AG10803 (cell line): ENCODE results near the gene SWI5.
"Not testable (repeated sequence)": the region's sequence is repeated elsewhere in the genome, so short reads cannot be mapped to it uniquely, and the experiment has no call there.

Source experiments
- DNase-seq: peaks from one replicate; pipeline ENCODE4 v3.0.0; 2010; ENCODE audit warnings: low read depth
- H3K4me3 ChIP-seq: 2 replicates; pipeline ENCODE4 v1.5.1; 2011; ENCODE audit warnings: mild to moderate bottlenecking, low read length, control low read depth
- TF ChIP-seq, protein P1 (sequence below): conservative IDR thresholded peaks from 2 replicates; pipeline ENCODE4 v1.5.1; 2011; ENCODE audit warnings: mild to moderate bottlenecking, low read length, control low read depth, inconsistent platforms

SWI5 gene

GRCh38 chr9:128271512-128271911 lies 4.6 kb upstream of the SWI5 start:
- no peak overlapping the region for H3K4me3 ChIP-seq
- no peak for DNase-seq
- TF ChIP-seq, protein P1, sequence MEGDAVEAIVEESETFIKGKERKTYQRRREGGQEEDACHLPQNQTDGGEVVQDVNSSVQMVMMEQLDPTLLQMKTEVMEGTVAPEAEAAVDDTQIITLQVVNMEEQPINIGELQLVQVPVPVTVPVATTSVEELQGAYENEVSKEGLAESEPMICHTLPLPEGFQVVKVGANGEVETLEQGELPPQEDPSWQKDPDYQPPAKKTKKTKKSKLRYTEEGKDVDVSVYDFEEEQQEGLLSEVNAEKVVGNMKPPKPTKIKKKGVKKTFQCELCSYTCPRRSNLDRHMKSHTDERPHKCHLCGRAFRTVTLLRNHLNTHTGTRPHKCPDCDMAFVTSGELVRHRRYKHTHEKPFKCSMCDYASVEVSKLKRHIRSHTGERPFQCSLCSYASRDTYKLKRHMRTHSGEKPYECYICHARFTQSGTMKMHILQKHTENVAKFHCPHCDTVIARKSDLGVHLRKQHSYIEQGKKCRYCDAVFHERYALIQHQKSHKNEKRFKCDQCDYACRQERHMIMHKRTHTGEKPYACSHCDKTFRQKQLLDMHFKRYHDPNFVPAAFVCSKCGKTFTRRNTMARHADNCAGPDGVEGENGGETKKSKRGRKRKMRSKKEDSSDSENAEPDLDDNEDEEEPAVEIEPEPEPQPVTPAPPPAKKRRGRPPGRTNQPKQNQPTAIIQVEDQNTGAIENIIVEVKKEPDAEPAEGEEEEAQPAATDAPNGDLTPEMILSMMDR: no peak

GRCh38 chr9:128274245-128274644 lies 1.8 kb upstream of the SWI5 start:
- TF ChIP-seq, protein P1: no peak
- DNase-seq: no peak
- peak overlapping the region; percentile 95 for H3K4me3 ChIP-seq

GRCh38 chr9:128275198-128276007 lies 673 bp upstream of the SWI5 start, which contains the start of gene GOLGA2:
TSS of gene GOLGA2 (minus strand) at chr9:128276007. CDS start at chr9:128275976, 31 bp downstream.
- TF ChIP-seq, protein P1: no peak
- peak; percentile 62 for DNase-seq
- H3K4me3 ChIP-seq: peak within 1 kb of the TSS; percentile 95

DNA sequence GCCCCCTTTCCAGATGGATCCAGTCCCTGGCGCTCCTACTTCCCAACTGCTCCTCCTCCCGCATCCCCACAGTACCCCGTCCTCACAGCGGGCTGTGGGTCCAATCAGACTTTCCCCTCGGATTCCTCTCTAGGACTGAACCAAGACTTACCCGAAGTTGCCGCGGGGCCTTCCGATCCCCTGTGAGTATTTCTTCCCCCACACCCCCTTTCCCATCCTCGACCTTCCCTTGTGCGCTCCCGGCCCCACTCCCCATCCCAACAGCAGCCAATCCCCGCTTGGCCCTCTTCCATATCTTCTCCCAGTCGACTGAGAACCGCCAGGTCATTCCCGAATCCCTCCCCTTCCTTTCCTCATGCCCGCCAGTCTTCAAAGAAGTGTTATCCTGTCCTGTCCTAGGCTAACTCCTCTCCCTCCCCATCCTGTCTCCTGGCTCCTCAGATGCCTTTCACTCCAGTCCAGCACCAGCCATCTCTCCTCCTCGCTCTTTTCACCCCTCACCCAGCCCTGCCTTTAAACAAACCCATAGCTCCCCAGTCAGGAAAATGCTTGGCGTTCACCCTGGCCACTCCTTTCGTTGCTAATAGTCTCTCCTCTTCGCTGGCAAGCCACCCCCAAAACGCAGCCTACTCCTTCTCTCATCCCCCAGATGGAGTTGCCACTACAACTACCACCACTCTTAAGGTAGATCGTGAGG lies 646 bp downstream of the SWI5 start:
- TF ChIP-seq, protein P1: no peak
- peak; percentile 30 for DNase-seq
- H3K4me3 ChIP-seq: peak overlapping the region; percentile 92

GRCh38 chr9:128279088-128280073 lies 3.3 kb downstream of the SWI5 start:
- not testable (repeated sequence) for H3K4me3 ChIP-seq, DNase-seq

DNA sequence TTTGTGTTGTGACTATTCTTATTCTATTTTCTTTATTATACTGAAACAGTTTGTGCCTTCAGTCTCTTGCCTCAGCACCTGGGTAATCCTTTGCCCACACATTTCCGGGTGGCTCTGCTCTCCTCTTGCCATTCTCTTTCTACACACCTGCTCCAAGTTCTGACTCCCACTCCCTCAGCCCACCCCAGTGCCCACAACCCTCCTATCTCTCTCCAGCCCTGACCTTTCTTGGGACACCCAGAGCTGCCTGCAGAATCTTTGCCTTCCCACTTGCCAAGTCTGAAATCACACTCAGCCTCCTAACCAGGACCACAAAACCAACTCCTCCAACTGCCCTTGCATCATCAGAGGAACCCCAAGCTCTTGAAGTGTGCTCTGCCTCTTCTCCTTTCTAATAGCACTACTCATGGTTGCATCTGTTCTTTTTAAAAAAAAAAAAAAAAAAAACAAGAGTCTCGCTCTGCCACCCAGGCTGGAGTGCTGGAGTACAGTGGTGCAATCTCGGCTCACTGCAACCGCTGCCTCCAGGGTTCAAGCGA lies 4.1 kb downstream of the SWI5 start:
- no peak overlapping the region for H3K4me3 ChIP-seq
- DNase-seq: no peak
- TF ChIP-seq, protein P1: no peak

DNA sequence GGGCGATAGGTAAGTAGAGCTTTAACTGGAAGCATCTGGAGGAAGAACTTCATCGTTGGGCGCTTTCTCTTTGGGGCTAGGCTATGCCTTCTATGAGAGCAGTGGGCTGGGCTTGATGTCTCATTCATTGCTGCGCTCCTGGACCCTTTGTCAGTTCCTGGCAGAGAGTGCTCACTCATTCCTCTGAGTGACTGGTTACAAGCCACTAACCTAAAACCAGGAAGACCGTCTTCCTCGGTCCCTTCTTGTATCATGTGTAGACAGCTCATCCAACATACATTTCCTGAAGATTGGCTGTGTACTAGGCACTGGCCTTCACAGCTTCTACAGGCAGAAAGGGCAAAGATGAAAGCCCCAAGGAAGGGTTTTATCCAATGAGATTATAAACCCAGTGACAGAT lies 6.4 kb downstream of the SWI5 start:
- TF ChIP-seq, protein P1: no peak
- no peak overlapping the region for H3K4me3 ChIP-seq
- peak; percentile 62 for DNase-seq
